ENCODE data around the gene IRX5.

Gene IRX5

DNA sequence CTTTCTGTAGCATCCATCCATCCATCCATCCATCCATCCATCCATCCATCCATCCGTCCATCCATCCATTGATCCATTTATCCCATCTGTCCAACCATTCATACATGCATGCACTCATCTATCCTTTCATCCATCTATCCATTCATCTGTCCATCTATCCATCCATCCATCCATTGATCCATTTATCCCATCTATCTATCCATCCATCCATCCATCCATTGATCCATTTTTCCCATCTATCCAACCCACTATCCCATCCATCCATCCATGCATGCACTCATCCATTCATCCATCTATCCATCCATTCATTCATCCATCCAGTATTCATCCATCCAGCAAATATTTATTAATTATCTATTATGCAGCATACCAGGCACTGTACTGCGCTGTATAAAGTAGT is 34.8 kb downstream of the IRX5 start:
- H3K79me2 ChIP-seq (ENCODE audit: control insufficient read depth, low read length) = no peaks in the 10 kb centered on the region
- H3K9me2 ChIP-seq (replicated peaks; ENCODE audit: control insufficient read depth, low read length) = no peaks in the 10 kb centered on the region
- H3K27me3 ChIP-seq (ENCODE audit: control insufficient read depth, low read length) = no peaks in the 10 kb centered on the region
- H4K20me1 ChIP-seq (ENCODE audit: control insufficient read depth, insufficient read depth, low read depth, low read length) = no peaks in the 10 kb centered on the region
- no peak overlapping the region for H3K4me2 ChIP-seq (ENCODE audit: low read length)
- H3K4me1 ChIP-seq (ENCODE audit: control insufficient read depth, low read length) = no peaks in the 10 kb centered on the region
- H3K9me3 ChIP-seq (ENCODE audit: control insufficient read depth, insufficient read depth, low read length) = no peaks in the 10 kb centered on the region
- no peaks in the 10 kb centered on the region for H3K36me3 ChIP-seq (ENCODE audit: control insufficient read depth, low read length)
- no peaks in the 10 kb centered on the region for H3F3A ChIP-seq (ENCODE audit: control insufficient read depth, insufficient read depth)
- H3K4me3 ChIP-seq (ENCODE audit: low read length) = no peak overlapping the region
- TF ChIP-seq EZH2phosphoT487 (IDR thresholded peaks at IDR 0.05; ENCODE audit: borderline replicate concordance, low read length) = no peak
- H3K27ac ChIP-seq (ENCODE audit: low read depth, low read length) = no peak overlapping the region

DNA sequence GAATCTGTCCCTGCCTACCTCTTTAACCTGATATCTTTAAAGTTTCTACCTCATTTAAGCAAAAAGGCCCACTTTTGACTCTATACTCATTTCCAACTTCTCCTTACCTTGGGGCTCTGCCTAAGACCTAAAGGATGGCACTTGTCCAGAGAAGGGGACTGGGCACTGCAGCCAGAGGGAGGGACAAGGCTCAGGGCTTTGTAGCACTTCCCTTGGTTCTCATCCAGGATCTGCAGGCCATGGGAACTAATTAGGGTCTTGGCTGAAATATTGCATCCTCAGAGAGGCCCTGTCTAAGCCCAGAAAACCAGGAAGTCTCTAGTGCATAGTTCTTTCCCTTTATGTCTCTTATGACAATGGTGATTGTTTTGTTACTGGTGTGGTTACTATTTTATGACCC is 37.3 kb downstream of the IRX5 start:
- H3F3A ChIP-seq (ENCODE audit: control insufficient read depth, insufficient read depth) = no peaks in the 10 kb centered on the region
- no peaks in the 10 kb centered on the region for H3K9me2 ChIP-seq (replicated peaks; ENCODE audit: control insufficient read depth, low read length)
- no peak overlapping the region for H3K4me3 ChIP-seq (ENCODE audit: low read length)
- no peaks in the 10 kb centered on the region for H3K4me1 ChIP-seq (ENCODE audit: control insufficient read depth, low read length)
- H3K9me3 ChIP-seq (ENCODE audit: control insufficient read depth, insufficient read depth, low read length) = no peaks in the 10 kb centered on the region
- H3K79me2 ChIP-seq (ENCODE audit: control insufficient read depth, low read length) = no peaks in the 10 kb centered on the region
- no peak overlapping the region for H3K4me2 ChIP-seq (ENCODE audit: low read length)
- TF ChIP-seq EZH2phosphoT487 (IDR thresholded peaks at IDR 0.05; ENCODE audit: borderline replicate concordance, low read length) = no peak
- no peak for TF ChIP-seq CTCF (IDR thresholded peaks at IDR 0.05; ENCODE audit: low read depth, low read length, poor library complexity, severe bottlenecking)
- H3K36me3 ChIP-seq (ENCODE audit: control insufficient read depth, low read length) = no peaks in the 10 kb centered on the region
- H3K27ac ChIP-seq (ENCODE audit: low read depth, low read length) = no peak overlapping the region
- H3K27me3 ChIP-seq (ENCODE audit: control insufficient read depth, low read length) = no peaks in the 10 kb centered on the region
- H4K20me1 ChIP-seq (ENCODE audit: control insufficient read depth, insufficient read depth, low read depth, low read length) = no peaks in the 10 kb centered on the region

GRCh38 chr16:54968784-54969183 is 38.1 kb downstream of the IRX5 start:
- no peaks in the 10 kb centered on the region for H3K27me3 ChIP-seq (ENCODE audit: control insufficient read depth, low read length)
- TF ChIP-seq CTCF (IDR thresholded peaks at IDR 0.05; ENCODE audit: low read depth, low read length, poor library complexity, severe bottlenecking) = no peak
- TF ChIP-seq EZH2phosphoT487 (IDR thresholded peaks at IDR 0.05; ENCODE audit: borderline replicate concordance, low read length) = no peak
- H4K20me1 ChIP-seq (ENCODE audit: control insufficient read depth, insufficient read depth, low read depth, low read length) = no peaks in the 10 kb centered on the region
- H3K4me1 ChIP-seq (ENCODE audit: control insufficient read depth, low read length) = no peaks in the 10 kb centered on the region
- H3K36me3 ChIP-seq (ENCODE audit: control insufficient read depth, low read length) = no peaks in the 10 kb centered on the region
- H3F3A ChIP-seq (ENCODE audit: control insufficient read depth, insufficient read depth) = no peaks in the 10 kb centered on the region
- no peak overlapping the region for H3K27ac ChIP-seq (ENCODE audit: low read depth, low read length)
- H3K4me2 ChIP-seq (ENCODE audit: low read length) = no peak overlapping the region
- no peaks in the 10 kb centered on the region for H3K79me2 ChIP-seq (ENCODE audit: control insufficient read depth, low read length)
- no peaks in the 10 kb centered on the region for H3K9me3 ChIP-seq (ENCODE audit: control insufficient read depth, insufficient read depth, low read length)
- H3K9me2 ChIP-seq (replicated peaks; ENCODE audit: control insufficient read depth, low read length) = no peaks in the 10 kb centered on the region
- H3K4me3 ChIP-seq (ENCODE audit: low read length) = no peak overlapping the region

DNA sequence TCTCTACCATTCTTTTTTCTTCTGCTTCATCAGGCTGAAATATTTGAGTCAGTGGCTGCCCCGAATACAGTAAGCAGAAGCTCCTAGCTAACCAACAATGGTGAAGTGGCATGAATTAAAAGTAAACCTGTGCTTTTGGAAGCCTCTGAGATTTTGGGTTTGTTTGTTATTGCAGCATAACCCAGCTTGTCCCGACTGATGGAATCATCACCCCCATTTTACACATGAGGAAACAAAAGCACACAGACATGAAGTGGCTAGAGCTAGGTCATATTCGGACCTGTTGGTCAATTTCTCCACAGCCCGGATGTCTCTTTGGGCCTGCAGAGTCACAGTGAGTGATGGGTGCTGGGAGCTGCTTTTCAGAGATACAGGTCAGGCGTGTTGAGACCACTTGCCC is 39.4 kb downstream of the IRX5 start:
- no peak overlapping the region for H3K27ac ChIP-seq (ENCODE audit: low read depth, low read length)
- H3K79me2 ChIP-seq (ENCODE audit: control insufficient read depth, low read length) = no peaks in the 10 kb centered on the region
- no peak overlapping the region for H3K4me3 ChIP-seq (ENCODE audit: low read length)
- no peaks in the 10 kb centered on the region for H3F3A ChIP-seq (ENCODE audit: control insufficient read depth, insufficient read depth)
- no peaks in the 10 kb centered on the region for H4K20me1 ChIP-seq (ENCODE audit: control insufficient read depth, insufficient read depth, low read depth, low read length)
- no peaks in the 10 kb centered on the region for H3K4me1 ChIP-seq (ENCODE audit: control insufficient read depth, low read length)
- no peaks in the 10 kb centered on the region for H3K36me3 ChIP-seq (ENCODE audit: control insufficient read depth, low read length)
- H3K4me2 ChIP-seq (ENCODE audit: low read length) = no peak overlapping the region
- TF ChIP-seq EZH2phosphoT487 (IDR thresholded peaks at IDR 0.05; ENCODE audit: borderline replicate concordance, low read length) (no peak), CTCF (IDR thresholded peaks at IDR 0.05; ENCODE audit: low read depth, low read length, poor library complexity, severe bottlenecking) (no peak)
- H3K9me2 ChIP-seq (replicated peaks; ENCODE audit: control insufficient read depth, low read length) = no peaks in the 10 kb centered on the region
- H3K9me3 ChIP-seq (ENCODE audit: control insufficient read depth, insufficient read depth, low read length) = no peaks in the 10 kb centered on the region
- no peaks in the 10 kb centered on the region for H3K27me3 ChIP-seq (ENCODE audit: control insufficient read depth, low read length)
